K562 (cell line): ENCODE data around the gene CD163. TPM values are rescaled to one million over a fixed set of nuclear protein-coding genes. Genes with fewer than 3 reads are reported as not detected.

Experiments used
- BHLHE40 ChIP-seq: IDR thresholded peaks from 2 replicates; pipeline ENCODE4 v1.6.1; 2011; ENCODE audit warnings: low read length, improper control_type of control experiment
- FOXK2 ChIP-seq, 2 experiments: fragments of 450-650 bp; IDR thresholded peaks in 1 of 2; conservative IDR thresholded peaks in 1 of 2; 2 replicates each; pipeline ENCODE4 v1.6.1; 2016; ENCODE audit warnings: low read depth in 2 of 2, mild to moderate bottlenecking in 1 of 2
- HDAC6 ChIP-seq: IDR thresholded peaks from 2 replicates; pipeline ENCODE4 v1.6.1; 2012; ENCODE audit warnings: low read depth, mild to moderate bottlenecking, control low read depth, inconsistent platforms, low read length, moderate library complexity
- JUN ChIP-seq, 2 experiments: sonication (generic) in 1 of 2; formaldehyde crosslinking in 1 of 2; IDR thresholded peaks; 2 replicates each; pipeline versions ENCODE4 v1.6.1 to v1.8.0; 2012 to 2022; ENCODE audit warnings: borderline replicate concordance in 2 of 2, mild to moderate bottlenecking in 2 of 2, improper control_type of control experiment in 1 of 2, low read depth in 1 of 2, low read length in 1 of 2, missing genetic modification reagents in 1 of 2
- KDM2B ChIP-seq: fragments of 250-450 bp; sonication (Bioruptor Pico); IDR thresholded peaks from 2 replicates; pipeline ENCODE4 v1.8.0; 2021; ENCODE audit warnings: mild to moderate bottlenecking, moderate library complexity
- NFYB ChIP-seq: IDR thresholded peaks from 2 replicates; pipeline ENCODE4 v1.6.1; 2011; ENCODE audit warnings: mild to moderate bottlenecking, moderate library complexity; ENCODE audit not compliant: insufficient read length; ENCODE audit errors: extremely low read depth
- NRF1 ChIP-seq, 2 experiments: fragments of 450-650 bp; IDR thresholded peaks in 1 of 2; conservative IDR thresholded peaks in 1 of 2; 2 replicates each; pipeline ENCODE4 v1.6.1; 2014; ENCODE audit warnings: mild to moderate bottlenecking in 2 of 2
- NUFIP1 ChIP-seq: fragments of 450-650 bp; IDR thresholded peaks from 2 replicates; pipeline ENCODE4 v1.6.1; 2018; ENCODE audit not compliant: partially characterized antibody
- PATZ1 ChIP-seq: fragments of 250-450 bp; sonication (Bioruptor Pico); IDR thresholded peaks from 2 replicates; pipeline ENCODE4 v1.5.0; 2020; ENCODE audit warnings: mild to moderate bottlenecking, borderline replicate concordance
- POLR2B ChIP-seq: fragments of 450-650 bp; IDR thresholded peaks from 2 replicates; pipeline ENCODE4 v1.6.1; 2018; ENCODE audit warnings: low read depth; ENCODE audit not compliant: partially characterized antibody
- PTBP1 ChIP-seq: fragments of 200-400 bp; formaldehyde crosslinking; IDR thresholded peaks from 2 replicates; pipeline ENCODE4 v1.6.1; 2017; ENCODE audit warnings: low read depth, low read length
- RHOXF2B ChIP-seq: fragments of 250-450 bp; sonication (Bioruptor Pico); conservative IDR thresholded peaks from 2 replicates; pipeline ENCODE4 v1.5.1; 2021
- RNF219 ChIP-seq: fragments of 250-450 bp; sonication (Bioruptor Pico); IDR thresholded peaks from 2 replicates; pipeline ENCODE4 v1.5.0; 2022; ENCODE audit warnings: mild to moderate bottlenecking
- TBL1XR1 ChIP-seq, 2 experiments: IDR thresholded peaks; 2 replicates each; pipeline ENCODE4 v1.6.1; 2012; ENCODE audit warnings: improper control_type of control experiment in 2 of 2, low read length in 2 of 2, mild to moderate bottlenecking in 1 of 2
- THAP7 ChIP-seq: fragments of 250-450 bp; sonication (Bioruptor Pico); IDR thresholded peaks from 2 replicates; pipeline ENCODE4 v1.5.0; 2021
- ZBED1 ChIP-seq: IDR thresholded peaks from 2 replicates; pipeline ENCODE4 v1.6.1; 2014
- ZFP30 ChIP-seq: fragments of 250-450 bp; sonication (Bioruptor Pico); IDR thresholded peaks from 2 replicates; pipeline ENCODE4 v1.8.0; 2022; ENCODE audit warnings: moderate library complexity, mild to moderate bottlenecking, inconsistent platforms, borderline replicate concordance
- ZKSCAN3 ChIP-seq: fragments of 250-450 bp; sonication (Bioruptor Pico); IDR thresholded peaks from 2 replicates; pipeline ENCODE4 v1.4.0; 2020
- ZNF23 ChIP-seq: fragments of 250-450 bp; sonication (Bioruptor Pico); IDR thresholded peaks from 2 replicates; pipeline ENCODE4 v1.4.0; 2020; ENCODE audit warnings: mild to moderate bottlenecking
- ZNF655 ChIP-seq: fragments of 250-450 bp; sonication (Bioruptor Pico); IDR thresholded peaks from 2 replicates; pipeline ENCODE4 v1.5.0; 2021
- ZNF766 ChIP-seq: fragments of 200-800 bp; sonication (Bioruptor generic); conservative IDR thresholded peaks from 2 replicates; pipeline ENCODE4 v1.6.1; 2016; ENCODE audit warnings: missing genetic modification characterization, missing compliant biosample characterization
- ZZZ3 ChIP-seq: fragments of 450-650 bp; IDR thresholded peaks from 2 replicates; pipeline ENCODE4 v1.6.1; 2016; ENCODE audit warnings: antibody characterized with exemption, mild to moderate bottlenecking, moderate library complexity
- polyA plus RNA-seq, 8 experiments: library from polyadenylated mRNA; depleted of rRNA in 4 of 8; stranded (reverse) in 5 of 8; unstranded in 3 of 8; fragments of >200 nt; fragmentation: Nextera tagmentation in 2 of 8; fragmentation: Illumina TruSeq in 1 of 8; extraction: Ambion mirVana in 2 of 8; extraction: Trizol in 1 of 8; gene quantifications; 2 replicates each; pipeline versions ENCODE4 v1.2.1 to v1.2.3, GENCODE V29; 2011 to 2014; ENCODE audit warnings: inconsistent platforms in 1 of 8, missing spikeins in 1 of 8
- total RNA-seq, 7 experiments: library from RNA; depleted of rRNA in 6 of 7; stranded (reverse); fragments of >200 nt in 6 of 7; fragmentation: Illumina TruSeq in 2 of 7; extraction: Trizol in 2 of 7; gene quantifications; 2 replicates each; pipeline versions ENCODE4 v1.2.1 to v1.2.3, GENCODE V29; 2011 to 2021; ENCODE audit warnings: low replicate concordance in 1 of 7

The CD163 gene
- total and polyA plus RNA-seq, 9 of the 15 experiments (the other 6 are each of a cell fraction or from before 2014, with no cell fraction given), result 0.62 TPM; not detected in 8

- TF ChIP-seq KDM2B (CRISPR knock-in tag) (no peak), THAP7 (no peak), ZKSCAN3 (CRISPR knock-in tag) (no peak), PTBP1 (no peak), POLR2B (peak; percentile 21), NFYB (no peak), NRF1 (conservative IDR thresholded peaks at IDR 0.05 in 1 of 2, IDR thresholded peaks at IDR 0.05 in 1 of 2) (peak in 1 of 2 experiments; percentile 83), ZZZ3 (no peak), RHOXF2B (CRISPR knock-in tag) (no peak), ZNF23 (CRISPR knock-in tag) (no peak), ZBED1 (peak; percentile 74; the same call in 1 of the 2 replicates), ZNF655 (no peak), TBL1XR1 (IDR thresholded peaks at IDR 0.05; ENCODE audit: low read length in 2 of 2) (no peak), PATZ1 (CRISPR knock-in tag) (no peak), ZFP30 (CRISPR knock-in tag) (no peak), NUFIP1 (no peak), ZNF766 (CRISPR knock-in tag) (0 out of 2 replicates have a peak, but pooled peaks have one; percentile 19), RNF219 (no peak), FOXK2 (conservative IDR thresholded peaks at IDR 0.05 in 1 of 2, IDR thresholded peaks at IDR 0.05 in 1 of 2; ENCODE audit: low read depth in 2 of 2) (no peak), BHLHE40 (no peak), JUN (IDR thresholded peaks at IDR 0.05; ENCODE audit: borderline replicate concordance, low read depth, low read length) (no peak), JUN (CRISPR knock-in tag; IDR thresholded peaks at IDR 0.05; ENCODE audit: borderline replicate concordance) (no peak), HDAC6 (no peak)
Measured at GRCh38 chr12:7439579-7440505, 63.7 kb downstream of the CD163 start (continued).
